ENCODE data around the gene SPATA31A6. TPM values are rescaled to one million over a fixed set of nuclear protein-coding genes. Genes with fewer than 3 reads are reported as not detected.

SPATA31A6 gene
- not detected in 2 replicates for total RNA-seq

GRCh38 chr9:42183359-42183758 lies at the start of gene SPATA31A6:
Gene SPATA31A6 (plus strand): TSS chr9:42183659. CDS start chr9:42183688, 29 bp downstream.

Small RNA genes lying within 50 kb of the gene (small RNA-seq; reads per million reads assigned to genes)
- gene AL445584.3 = not detected

Other genes with a start within 250 kb of the SPATA31A6 start
- gene CNTNAP3B, start 54.2 kb upstream of the SPATA31A6 start, total RNA-seq = under 0.01 TPM in 1 of 2 replicates, not detected in the other